ENCODE measurements around the gene XRCC5.

Gene XRCC5

DNA sequence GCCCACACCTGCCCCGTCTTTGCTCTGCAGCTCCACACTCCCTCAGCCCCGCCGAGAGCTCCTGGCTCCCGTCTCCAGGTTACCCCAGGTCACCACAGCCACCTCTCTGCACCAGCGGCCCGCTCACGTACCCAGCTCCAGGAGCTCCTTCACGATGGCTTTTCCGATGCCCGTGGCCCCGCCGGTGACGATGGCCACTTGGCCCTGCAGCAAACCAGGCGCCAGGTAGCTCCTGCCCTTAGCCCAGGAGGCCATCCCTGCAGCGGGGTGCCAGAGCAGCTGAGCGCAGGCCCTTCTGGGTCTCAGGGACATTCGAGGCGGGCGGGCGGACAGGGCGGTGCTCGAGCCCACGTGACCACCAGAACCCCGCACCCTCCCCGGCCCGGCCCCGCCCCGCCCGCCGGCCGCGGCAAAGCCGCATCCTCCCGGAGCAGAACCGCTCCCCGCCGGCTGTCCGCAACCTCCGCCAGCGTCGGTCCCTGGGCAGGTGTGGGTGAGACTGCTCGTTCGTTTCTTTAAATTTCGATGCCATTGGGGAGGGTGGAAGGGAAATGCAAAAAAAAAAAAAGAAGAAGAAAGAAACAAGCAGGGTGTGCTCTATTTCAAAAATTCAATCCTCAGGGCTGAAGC is 27.5 kb upstream of the XRCC5 start, which contains the start of the genes PECR and TMEM169 (continued):
- TF ChIP-seq, protein P1, sequence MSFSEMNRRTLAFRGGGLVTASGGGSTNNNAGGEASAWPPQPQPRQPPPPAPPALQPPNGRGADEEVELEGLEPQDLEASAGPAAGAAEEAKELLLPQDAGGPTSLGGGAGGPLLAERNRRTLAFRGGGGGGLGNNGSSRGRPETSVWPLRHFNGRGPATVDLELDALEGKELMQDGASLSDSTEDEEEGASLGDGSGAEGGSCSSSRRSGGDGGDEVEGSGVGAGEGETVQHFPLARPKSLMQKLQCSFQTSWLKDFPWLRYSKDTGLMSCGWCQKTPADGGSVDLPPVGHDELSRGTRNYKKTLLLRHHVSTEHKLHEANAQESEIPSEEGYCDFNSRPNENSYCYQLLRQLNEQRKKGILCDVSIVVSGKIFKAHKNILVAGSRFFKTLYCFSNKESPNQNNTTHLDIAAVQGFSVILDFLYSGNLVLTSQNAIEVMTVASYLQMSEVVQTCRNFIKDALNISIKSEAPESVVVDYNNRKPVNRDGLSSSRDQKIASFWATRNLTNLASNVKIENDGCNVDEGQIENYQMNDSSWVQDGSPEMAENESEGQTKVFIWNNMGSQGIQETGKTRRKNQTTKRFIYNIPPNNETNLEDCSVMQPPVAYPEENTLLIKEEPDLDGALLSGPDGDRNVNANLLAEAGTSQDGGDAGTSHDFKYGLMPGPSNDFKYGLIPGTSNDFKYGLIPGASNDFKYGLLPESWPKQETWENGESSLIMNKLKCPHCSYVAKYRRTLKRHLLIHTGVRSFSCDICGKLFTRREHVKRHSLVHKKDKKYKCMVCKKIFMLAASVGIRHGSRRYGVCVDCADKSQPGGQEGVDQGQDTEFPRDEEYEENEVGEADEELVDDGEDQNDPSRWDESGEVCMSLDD (tag by site-specific recombination; IDR thresholded peaks at IDR 0.05), result peak; percentile 51; the same call in 1 of the 2 replicates
- TF ChIP-seq, protein P2, sequence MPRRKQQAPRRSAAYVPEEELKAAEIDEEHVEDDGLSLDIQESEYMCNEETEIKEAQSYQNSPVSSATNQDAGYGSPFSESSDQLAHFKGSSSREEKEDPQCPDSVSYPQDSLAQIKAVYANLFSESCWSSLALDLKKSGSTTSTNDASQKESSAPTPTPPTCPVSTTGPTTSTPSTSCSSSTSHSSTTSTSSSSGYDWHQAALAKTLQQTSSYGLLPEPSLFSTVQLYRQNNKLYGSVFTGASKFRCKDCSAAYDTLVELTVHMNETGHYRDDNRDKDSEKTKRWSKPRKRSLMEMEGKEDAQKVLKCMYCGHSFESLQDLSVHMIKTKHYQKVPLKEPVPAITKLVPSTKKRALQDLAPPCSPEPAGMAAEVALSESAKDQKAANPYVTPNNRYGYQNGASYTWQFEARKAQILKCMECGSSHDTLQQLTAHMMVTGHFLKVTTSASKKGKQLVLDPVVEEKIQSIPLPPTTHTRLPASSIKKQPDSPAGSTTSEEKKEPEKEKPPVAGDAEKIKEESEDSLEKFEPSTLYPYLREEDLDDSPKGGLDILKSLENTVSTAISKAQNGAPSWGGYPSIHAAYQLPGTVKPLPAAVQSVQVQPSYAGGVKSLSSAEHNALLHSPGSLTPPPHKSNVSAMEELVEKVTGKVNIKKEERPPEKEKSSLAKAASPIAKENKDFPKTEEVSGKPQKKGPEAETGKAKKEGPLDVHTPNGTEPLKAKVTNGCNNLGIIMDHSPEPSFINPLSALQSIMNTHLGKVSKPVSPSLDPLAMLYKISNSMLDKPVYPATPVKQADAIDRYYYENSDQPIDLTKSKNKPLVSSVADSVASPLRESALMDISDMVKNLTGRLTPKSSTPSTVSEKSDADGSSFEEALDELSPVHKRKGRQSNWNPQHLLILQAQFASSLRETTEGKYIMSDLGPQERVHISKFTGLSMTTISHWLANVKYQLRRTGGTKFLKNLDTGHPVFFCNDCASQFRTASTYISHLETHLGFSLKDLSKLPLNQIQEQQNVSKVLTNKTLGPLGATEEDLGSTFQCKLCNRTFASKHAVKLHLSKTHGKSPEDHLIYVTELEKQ (tag by site-specific recombination; IDR thresholded peaks at IDR 0.05; ENCODE audit: borderline replicate concordance), result no peak
- no peak for TF ChIP-seq ZSCAN23 (tag by site-specific recombination; IDR thresholded peaks at IDR 0.05)
- TF ChIP-seq ZBTB17 (tag by site-specific recombination; IDR thresholded peaks at IDR 0.05), result peak; percentile 82
- TF ChIP-seq, protein P3, sequence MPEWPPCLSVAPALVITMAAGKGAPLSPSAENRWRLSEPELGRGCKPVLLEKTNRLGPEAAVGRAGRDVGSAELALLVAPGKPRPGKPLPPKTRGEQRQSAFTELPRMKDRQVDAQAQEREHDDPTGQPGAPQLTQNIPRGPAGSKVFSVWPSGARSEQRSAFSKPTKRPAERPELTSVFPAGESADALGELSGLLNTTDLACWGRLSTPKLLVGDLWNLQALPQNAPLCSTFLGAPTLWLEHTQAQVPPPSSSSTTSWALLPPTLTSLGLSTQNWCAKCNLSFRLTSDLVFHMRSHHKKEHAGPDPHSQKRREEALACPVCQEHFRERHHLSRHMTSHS (tag by site-specific recombination; IDR thresholded peaks at IDR 0.05), result no peak
- TF ChIP-seq, protein P4, sequence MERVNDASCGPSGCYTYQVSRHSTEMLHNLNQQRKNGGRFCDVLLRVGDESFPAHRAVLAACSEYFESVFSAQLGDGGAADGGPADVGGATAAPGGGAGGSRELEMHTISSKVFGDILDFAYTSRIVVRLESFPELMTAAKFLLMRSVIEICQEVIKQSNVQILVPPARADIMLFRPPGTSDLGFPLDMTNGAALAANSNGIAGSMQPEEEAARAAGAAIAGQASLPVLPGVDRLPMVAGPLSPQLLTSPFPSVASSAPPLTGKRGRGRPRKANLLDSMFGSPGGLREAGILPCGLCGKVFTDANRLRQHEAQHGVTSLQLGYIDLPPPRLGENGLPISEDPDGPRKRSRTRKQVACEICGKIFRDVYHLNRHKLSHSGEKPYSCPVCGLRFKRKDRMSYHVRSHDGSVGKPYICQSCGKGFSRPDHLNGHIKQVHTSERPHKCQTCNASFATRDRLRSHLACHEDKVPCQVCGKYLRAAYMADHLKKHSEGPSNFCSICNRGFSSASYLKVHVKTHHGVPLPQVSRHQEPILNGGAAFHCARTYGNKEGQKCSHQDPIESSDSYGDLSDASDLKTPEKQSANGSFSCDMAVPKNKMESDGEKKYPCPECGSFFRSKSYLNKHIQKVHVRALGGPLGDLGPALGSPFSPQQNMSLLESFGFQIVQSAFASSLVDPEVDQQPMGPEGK (tag by site-specific recombination; IDR thresholded peaks at IDR 0.05), result peak; percentile 52
- 0 out of 2 replicates have a peak, but pooled peaks have one; percentile 30 for TF ChIP-seq ZNF24 (tag by site-specific recombination; IDR thresholded peaks at IDR 0.05)
- no peak for TF ChIP-seq ZNF596 (tag by site-specific recombination; IDR thresholded peaks at IDR 0.05)
- no peak for TF ChIP-seq GLI2 (tag by site-specific recombination; IDR thresholded peaks at IDR 0.05; ENCODE audit: borderline replicate concordance, low read depth)
- no peak for TF ChIP-seq ZNF239 (tag by site-specific recombination; IDR thresholded peaks at IDR 0.05)
- TF ChIP-seq, protein P5, sequence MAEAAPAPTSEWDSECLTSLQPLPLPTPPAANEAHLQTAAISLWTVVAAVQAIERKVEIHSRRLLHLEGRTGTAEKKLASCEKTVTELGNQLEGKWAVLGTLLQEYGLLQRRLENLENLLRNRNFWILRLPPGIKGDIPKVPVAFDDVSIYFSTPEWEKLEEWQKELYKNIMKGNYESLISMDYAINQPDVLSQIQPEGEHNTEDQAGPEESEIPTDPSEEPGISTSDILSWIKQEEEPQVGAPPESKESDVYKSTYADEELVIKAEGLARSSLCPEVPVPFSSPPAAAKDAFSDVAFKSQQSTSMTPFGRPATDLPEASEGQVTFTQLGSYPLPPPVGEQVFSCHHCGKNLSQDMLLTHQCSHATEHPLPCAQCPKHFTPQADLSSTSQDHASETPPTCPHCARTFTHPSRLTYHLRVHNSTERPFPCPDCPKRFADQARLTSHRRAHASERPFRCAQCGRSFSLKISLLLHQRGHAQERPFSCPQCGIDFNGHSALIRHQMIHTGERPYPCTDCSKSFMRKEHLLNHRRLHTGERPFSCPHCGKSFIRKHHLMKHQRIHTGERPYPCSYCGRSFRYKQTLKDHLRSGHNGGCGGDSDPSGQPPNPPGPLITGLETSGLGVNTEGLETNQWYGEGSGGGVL (tag by site-specific recombination; IDR thresholded peaks at IDR 0.05), result no peak
- no peak for TF ChIP-seq ZNF768 (tag by site-specific recombination; IDR thresholded peaks at IDR 0.05)
- peak; percentile 76; the same call in 1 of the 2 replicates for TF ChIP-seq KLF8 (tag by site-specific recombination; IDR thresholded peaks at IDR 0.05)
- no peak for TF ChIP-seq ZNF830 (tag by site-specific recombination; IDR thresholded peaks at IDR 0.05; ENCODE audit: low read depth)
- no peak for TF ChIP-seq ZNF302 (tag by site-specific recombination; IDR thresholded peaks at IDR 0.05; ENCODE audit: low read depth)
- TF ChIP-seq ZFP69B (tag by site-specific recombination; IDR thresholded peaks at IDR 0.05), result no peak
- peak; percentile 56 for TF ChIP-seq ZIC2 (tag by site-specific recombination; IDR thresholded peaks at IDR 0.05)
- no peak for TF ChIP-seq GLI4 (tag by site-specific recombination; IDR thresholded peaks at IDR 0.05)
- TF ChIP-seq ZNF621 (tag by site-specific recombination; IDR thresholded peaks at IDR 0.05), result no peak
- TF ChIP-seq SP7 (tag by site-specific recombination; IDR thresholded peaks at IDR 0.05), result peak; percentile 69; the same call in 1 of the 2 replicates
- no peak for TF ChIP-seq ZNF664 (tag by site-specific recombination; IDR thresholded peaks at IDR 0.05)
- TF ChIP-seq ZNF174 (tag by site-specific recombination; IDR thresholded peaks at IDR 0.05), result no peak
- TF ChIP-seq ZNF747 (tag by site-specific recombination; IDR thresholded peaks at IDR 0.05), result no peak
- TF ChIP-seq HOXA7 (CRISPR knock-in tag; IDR thresholded peaks at IDR 0.05; ENCODE audit: borderline replicate concordance), result no peak
- no peak for TF ChIP-seq ZNF560 (tag by site-specific recombination; IDR thresholded peaks at IDR 0.05; ENCODE audit: borderline replicate concordance)
- no peak for TF ChIP-seq ZNF274 (IDR thresholded peaks at IDR 0.05; ENCODE audit: low read length)
- no peak for TF ChIP-seq ZNF274 (tag by site-specific recombination; IDR thresholded peaks at IDR 0.05; ENCODE audit: borderline replicate concordance)
- TF ChIP-seq ZNF223 (tag by site-specific recombination; IDR thresholded peaks at IDR 0.05), result no peak
- TF ChIP-seq ZNF48 (tag by site-specific recombination; IDR thresholded peaks at IDR 0.05), result no peak

Measured in HEK293 (cell line).